Ascending aorta (tissue), 2 donors: Measurements from ENCODE around the gene CPED1. TPM values are rescaled to one million over a fixed set of nuclear protein-coding genes. Genes with fewer than 3 reads are reported as not detected.
"Not testable (repeated sequence)": the region's sequence is repeated elsewhere in the genome, so short reads cannot be mapped to it uniquely, and the experiment has no call there.

Experiments
- DNase-seq, 2 donors: peaks; one replicate each; pipeline ENCODE4 v3.0.0-alpha.2; 2019; ENCODE audit warnings: low spot score in 2 of 2
- H3K27ac ChIP-seq, 2 donors: fragments of 200-600 bp; sonication (generic); one replicate each; pipeline ENCODE4 v1.5.1; 2016 to 2017; ENCODE audit warnings: mild to moderate bottlenecking in 1 of 2
- H3K27me3 ChIP-seq: fragments of 200-600 bp; sonication (generic); one replicate; pipeline ENCODE4 v1.5.1; 2017
- H3K36me3 ChIP-seq, 2 donors: fragments of 200-600 bp; sonication (generic); one replicate each; pipeline ENCODE4 v1.5.1; 2016
- H3K4me1 ChIP-seq, 2 donors: fragments of 200-600 bp; sonication (generic); one replicate each; pipeline ENCODE4 v1.5.1; 2016 to 2017; ENCODE audit warnings: mild to moderate bottlenecking in 1 of 2
- H3K4me3 ChIP-seq, 2 donors: fragments of 200-600 bp; sonication (generic); one replicate each; pipeline ENCODE4 v1.5.1; 2016 to 2017; ENCODE audit warnings: mild to moderate bottlenecking in 1 of 2
- H3K9me3 ChIP-seq, 2 donors: fragments of 200-600 bp; sonication (generic); one replicate each; pipeline ENCODE4 v1.5.1; 2016
- CTCF ChIP-seq, 3 experiments: fragments of 200-600 bp in 2 of 3; fragments of 450-650 bp in 1 of 3; sonication (generic) in 2 of 3; IDR thresholded peaks; one replicate each; pipeline ENCODE4 v1.5.1; 2016 to 2019; ENCODE audit warnings: antibody characterized with exemption in 3 of 3, mild to moderate bottlenecking in 1 of 3, moderate library complexity in 1 of 3
- intact Hi-C: fragments of 100-400 bp; cut with DNase I; formaldehyde crosslinking; loops from one replicate; pipeline ENCODE4 v1.15.1; 2023
- total RNA-seq: library from RNA; depleted of rRNA; stranded (reverse); fragments of >200 nt; gene quantifications from one replicate; pipeline ENCODE4 v1.1.0, GENCODE V29; 2016

CPED1 gene
- total RNA-seq, 1 donor from 2014 or later: 69.5 TPM

GRCh38 chr7:121305109-121305508 is 316.6 kb downstream of the CPED1 start:
- intact Hi-C loops: no loop called here
- no peak for TF ChIP-seq CTCF (IDR thresholded peaks at IDR 0.05)

GRCh38 chr7:121306565-121306964 is 318.1 kb downstream of the CPED1 start:
- no peak for DNase-seq
- intact Hi-C loops: no loop called here
- TF ChIP-seq CTCF (IDR thresholded peaks at IDR 0.05): no peak
- H3K27ac ChIP-seq: no peak overlapping the region
- no peaks in the 10 kb centered on the region for H3K36me3 ChIP-seq
- no peak overlapping the region for H3K4me3 ChIP-seq
- no peaks in the 10 kb centered on the region for H3K4me1 ChIP-seq
- H3K27me3 ChIP-seq: no peaks in the 10 kb centered on the region
- H3K9me3 ChIP-seq: no peaks in the 10 kb centered on the region

More at GRCh38 chr7:121305109-121305508, 316.6 kb downstream of the CPED1 start:
- Histone ChIP-seq H3K36me3 (no peaks in the 10 kb centered on the region), H3K9me3 (no peaks in the 10 kb centered on the region), H3K27ac (no peak overlapping the region), H3K27me3 (no peaks in the 10 kb centered on the region), H3K4me1 (no peaks in the 10 kb centered on the region), H3K4me3 (no peak overlapping the region)
- DNase-seq: no peak

- intact Hi-C loops: no loop called here
- Histone ChIP-seq H3K9me3 (no peaks in the 10 kb centered on the region), H3K36me3 (no peaks in the 10 kb centered on the region), H3K27me3 (no peaks in the 10 kb centered on the region), H3K4me3 (no peak overlapping the region), H3K27ac (no peak overlapping the region), H3K4me1 (no peaks in the 10 kb centered on the region)
- TF ChIP-seq CTCF (IDR thresholded peaks at IDR 0.05): no peak
- DNase-seq: no peak
Observed at GRCh38 chr7:121307021-121307574, 318.6 kb downstream of the CPED1 start.

GRCh38 chr7:121313220-121313792 is 324.8 kb downstream of the CPED1 start:
- H3K4me3 ChIP-seq: no peak overlapping the region
- no peaks in the 10 kb centered on the region for H3K9me3 ChIP-seq
- H3K27ac ChIP-seq: no peak overlapping the region
- no peaks in the 10 kb centered on the region for H3K27me3 ChIP-seq
- intact Hi-C loops: no loop called here
- no peak for TF ChIP-seq CTCF (IDR thresholded peaks at IDR 0.05)
- DNase-seq: no peak
- H3K4me1 ChIP-seq: no peaks in the 10 kb centered on the region
- no peaks in the 10 kb centered on the region for H3K36me3 ChIP-seq

- H3K27ac ChIP-seq: no peak overlapping the region
- no peaks in the 10 kb centered on the region for H3K36me3 ChIP-seq
- no peak for DNase-seq
- H3K4me3 ChIP-seq: no peak overlapping the region
- no peaks in the 10 kb centered on the region for H3K9me3 ChIP-seq
- no peaks in the 10 kb centered on the region for H3K4me1 ChIP-seq
- intact Hi-C loops: no loop called here
- no peaks in the 10 kb centered on the region for H3K27me3 ChIP-seq
- TF ChIP-seq CTCF (IDR thresholded peaks at IDR 0.05): no peak
Observed at GRCh38 chr7:121313793-121314676, 325.5 kb downstream of the CPED1 start.

GRCh38 chr7:121315170-121315569 is 326.7 kb downstream of the CPED1 start:
- DNase-seq, H3K4me3 ChIP-seq, H3K36me3 ChIP-seq, intact Hi-C loops, H3K4me1 ChIP-seq, H3K27me3 ChIP-seq, H3K27ac ChIP-seq, H3K9me3 ChIP-seq: not testable (repeated sequence)
